Naive thymus-derived CD8-positive, alpha-beta T cell (primary cell): ENCODE results near the gene MEMO1. TPM values are rescaled to one million over a fixed set of nuclear protein-coding genes. Genes with fewer than 3 reads are reported as not detected.
A peak's percentile ranks its signal among the peaks of the same experiment; 100 is the strongest.

Experiments used
- ATAC-seq, 2 donors: fragments of 150-1000 bp; cut with Tn5 transposase in 1 of 2; sonication (Bioruptor Pico), chemical (Tn5 transposase) in 1 of 2; 1 replicate in 1 of 2; 2 replicates in 1 of 2; pipeline ENCODE4 v1.10.0; 2021; ENCODE audit warnings: mild to moderate bottlenecking in 2 of 2, moderate library complexity in 2 of 2
- POLR2A ChIA-PET: fragments of 350-600 bp; sonication (Branson Sonifier 250); formaldehyde crosslinking; loops from one replicate; lab custom pipeline; 2021; ENCODE audit warnings: antibody characterized with exemption; lab: Charles Lee
- DNase-seq, 10 donors: peaks; one replicate each; pipeline versions ENCODE4 v3.0.0 to v3.0.0-alpha.2; 2020 to 2022
- H3K27ac Mint-ChIP-seq, 10 donors: one replicate each; pipeline ENCODE4 v1.8.0; 2020 to 2022; ENCODE audit warnings: mild to moderate bottlenecking in 10 of 10, mixed read lengths in 10 of 10, moderate library complexity in 4 of 10, inconsistent platforms in 1 of 10
- H3K27me3 Mint-ChIP-seq, 5 donors: one replicate each; pipeline ENCODE4 v1.8.0; 2021 to 2022; ENCODE audit warnings: mixed read lengths in 5 of 5
- H3K36me3 Mint-ChIP-seq, 3 donors: one replicate each; pipeline ENCODE4 v1.8.0; 2020 to 2022; ENCODE audit warnings: mixed read lengths in 3 of 3, mild to moderate bottlenecking in 2 of 3, inconsistent platforms in 1 of 3
- H3K4me1 Mint-ChIP-seq, 4 donors: one replicate each; pipeline ENCODE4 v1.8.0; 2021 to 2022; ENCODE audit warnings: mixed read lengths in 4 of 4
- H3K4me3 Mint-ChIP-seq, 10 donors: one replicate each; pipeline ENCODE4 v1.8.0; 2020 to 2022; ENCODE audit warnings: mild to moderate bottlenecking in 10 of 10, mixed read lengths in 10 of 10, moderate library complexity in 6 of 10, inconsistent platforms in 1 of 10
- H3K9me3 Mint-ChIP-seq, 9 donors: one replicate each; pipeline ENCODE4 v1.8.0; 2020 to 2022; ENCODE audit warnings: mixed read lengths in 9 of 9, mild to moderate bottlenecking in 3 of 9, inconsistent platforms in 1 of 9, moderate library complexity in 1 of 9
- polyA plus RNA-seq, 3 donors: library from polyadenylated mRNA; unstranded; fragments of 300-500 nt; fragmentation: Illumina TruSeq; gene quantifications; one replicate each; pipeline ENCODE4 v1.2.3, GENCODE V29; 2021
- total RNA-seq, 8 experiments: library from RNA in 2 of 8; stranded (reverse) in 2 of 8; gene quantifications; one replicate each; pipeline ENCODE4 v1.2.3 and lab custom pipeline; 2021 to 2026

Gene MEMO1
- total and polyA plus RNA-seq, 5 experiments from 2014 or later, result 23.7 to 35.8 (median 26.2) TPM

GRCh38 chr2:31996571-31997150 lies 14.1 kb downstream of the MEMO1 start:
- H3K4me1 Mint-ChIP-seq, result peaks cover 29 to 67% (median 65%) of the 10 kb centered on the region in 4 donors

DNA sequence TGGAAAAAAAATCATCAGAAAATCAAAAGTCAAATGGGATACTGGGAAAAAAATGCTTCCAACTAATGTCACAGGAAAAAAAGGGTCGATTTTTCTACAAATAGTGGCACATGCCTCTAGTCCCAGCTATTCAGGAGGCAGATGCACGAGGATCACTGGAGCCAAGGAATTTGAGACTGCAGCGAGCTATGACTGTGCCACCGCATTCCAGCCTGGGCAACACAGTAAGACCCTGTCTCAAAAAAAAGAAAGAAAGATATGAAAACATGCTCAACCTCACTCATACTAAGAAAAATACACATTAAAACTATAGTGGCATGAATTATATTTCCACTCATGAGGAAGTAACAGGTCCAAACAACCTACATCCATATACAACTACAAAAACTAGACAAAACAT lies 17.9 kb downstream of the MEMO1 start:
- Mint-ChIP-seq H3K27me3 (no peaks in the 10 kb centered on the region), H3K27ac (peak overlapping the region in 8 of 10 donors; percentile 1 to 53 (median 33)), H3K4me3 (no peak overlapping the region), H3K4me1 (peaks cover 23 to 62% (median 52%) of the 10 kb centered on the region in 4 donors), H3K9me3 (peaks cover 0 to 1% (median 0%) of the 10 kb centered on the region in 9 donors), H3K36me3 (peaks cover 0 to 9% (median 4%) of the 10 kb centered on the region in 3 donors)
- DNase-seq, result no peak
- ATAC-seq, result no peak
- POLR2A ChIA-PET, result no interaction called here

More at GRCh38 chr2:31996571-31997150, 14.1 kb downstream of the MEMO1 start:
- ATAC-seq (no peak), DNase-seq (no peak)
- Mint-ChIP-seq H3K36me3 (peaks cover 0 to 6% (median 0%) of the 10 kb centered on the region in 3 donors), H3K27ac (peak overlapping the region in 5 of 10 donors; percentile 16 to 61 (median 32)), H3K27me3 (no peaks in the 10 kb centered on the region), H3K4me3 (peak overlapping the region in 4 of 10 donors; percentile 0 to 49 (median 28)), H3K9me3 (no peaks in the 10 kb centered on the region)
- POLR2A ChIA-PET, result interaction anchor here (2.3 kb wide), 1 partner anchor 12 kb away, joined by 6 read pairs; no protein-coding TSS in a partner anchor

GRCh38 chr2:31992025-31992579 lies 18.7 kb downstream of the MEMO1 start:
- POLR2A ChIA-PET, result no interaction called here
- H3K27ac Mint-ChIP-seq, result peak overlapping the region in 1 of 10 donors; percentile 40
- no peaks in the 10 kb centered on the region for H3K27me3 Mint-ChIP-seq
- ATAC-seq, result no peak
- peaks cover 22 to 60% (median 48%) of the 10 kb centered on the region in 4 donors for H3K4me1 Mint-ChIP-seq
- H3K4me3 Mint-ChIP-seq, result no peak overlapping the region
- H3K36me3 Mint-ChIP-seq, result peaks cover 0 to 12% (median 4%) of the 10 kb centered on the region in 3 donors
- no peak for DNase-seq
- H3K9me3 Mint-ChIP-seq, result peaks cover 0 to 1% (median 0%) of the 10 kb centered on the region in 9 donors

DNA sequence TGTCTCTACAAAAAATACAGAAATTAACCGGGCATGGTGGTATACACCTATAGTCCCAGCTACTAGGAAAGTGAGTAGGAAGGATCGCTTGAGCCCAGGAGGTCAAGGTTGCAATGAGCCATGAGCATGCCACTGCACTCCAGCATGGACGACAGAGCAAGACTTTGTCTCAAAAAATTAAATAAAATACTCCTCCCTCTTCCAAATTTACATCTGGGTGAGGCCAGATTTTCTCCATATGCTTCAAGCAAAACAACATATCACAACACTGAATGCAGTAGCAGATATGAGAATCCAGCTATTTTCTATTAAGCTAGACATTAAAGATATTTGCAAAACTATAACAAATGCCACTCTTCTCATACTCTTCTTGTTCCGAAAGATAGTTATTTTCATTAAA lies 20.9 kb downstream of the MEMO1 start:
- no peak for ATAC-seq
- DNase-seq, result no peak
- no peaks in the 10 kb centered on the region for H3K27me3 Mint-ChIP-seq
- H3K9me3 Mint-ChIP-seq, result peaks cover 0 to 1% (median 0%) of the 10 kb centered on the region in 9 donors
- H3K27ac Mint-ChIP-seq, result no peak overlapping the region
- peaks cover 0 to 13% (median 4%) of the 10 kb centered on the region in 3 donors for H3K36me3 Mint-ChIP-seq
- peaks cover 18 to 51% (median 38%) of the 10 kb centered on the region in 4 donors for H3K4me1 Mint-ChIP-seq
- POLR2A ChIA-PET, result no interaction called here
- no peak overlapping the region for H3K4me3 Mint-ChIP-seq

GRCh38 chr2:31987454-31988220 lies 23.2 kb downstream of the MEMO1 start:
- Mint-ChIP-seq H3K27ac (peak overlapping the region in 5 of 10 donors; percentile 10 to 87 (median 57)), H3K4me1 (peaks cover 15 to 41% (median 34%) of the 10 kb centered on the region in 4 donors)
- no peak for ATAC-seq

DNA sequence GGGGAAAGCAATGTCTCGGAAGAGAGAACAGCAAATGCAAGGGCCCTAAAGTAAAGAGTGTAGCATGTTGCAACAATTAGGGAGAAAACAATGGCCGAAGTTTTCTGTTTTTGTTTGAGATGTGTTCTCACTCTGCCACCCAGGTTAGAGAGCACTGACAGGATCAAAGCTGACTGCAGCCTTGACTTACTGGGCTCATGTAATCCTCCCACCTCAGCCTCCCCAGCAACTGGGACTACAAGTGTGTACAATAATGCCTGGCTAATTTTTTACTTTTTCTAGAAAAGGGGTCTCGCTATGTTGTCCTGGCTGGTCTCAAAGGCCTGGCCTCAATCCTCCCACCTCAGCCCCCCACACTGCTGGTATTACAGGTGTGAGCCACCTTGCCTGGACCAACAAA lies 23.9 kb downstream of the MEMO1 start:
- POLR2A ChIA-PET, result no interaction called here
- no peak overlapping the region for H3K4me3 Mint-ChIP-seq
- H3K4me1 Mint-ChIP-seq, result peaks cover 12 to 38% (median 31%) of the 10 kb centered on the region in 4 donors
- no peaks in the 10 kb centered on the region for H3K27me3 Mint-ChIP-seq
- DNase-seq, result no peak
- no peak for ATAC-seq
- H3K36me3 Mint-ChIP-seq, result peaks cover 0 to 21% (median 6%) of the 10 kb centered on the region in 3 donors
- peaks cover 0 to 1% (median 0%) of the 10 kb centered on the region in 9 donors for H3K9me3 Mint-ChIP-seq
- peak overlapping the region in 7 of 10 donors; percentile 29 to 74 (median 61) for H3K27ac Mint-ChIP-seq

More at GRCh38 chr2:31987454-31988220, 23.2 kb downstream of the MEMO1 start:
- H3K4me3 Mint-ChIP-seq, result no peak overlapping the region
- no peaks in the 10 kb centered on the region for H3K27me3 Mint-ChIP-seq
- H3K9me3 Mint-ChIP-seq, result peaks cover 0 to 1% (median 0%) of the 10 kb centered on the region in 9 donors
- H3K36me3 Mint-ChIP-seq, result peaks cover 0 to 24% (median 5%) of the 10 kb centered on the region in 3 donors
- DNase-seq, result no peak
- POLR2A ChIA-PET, result no interaction called here

DNA sequence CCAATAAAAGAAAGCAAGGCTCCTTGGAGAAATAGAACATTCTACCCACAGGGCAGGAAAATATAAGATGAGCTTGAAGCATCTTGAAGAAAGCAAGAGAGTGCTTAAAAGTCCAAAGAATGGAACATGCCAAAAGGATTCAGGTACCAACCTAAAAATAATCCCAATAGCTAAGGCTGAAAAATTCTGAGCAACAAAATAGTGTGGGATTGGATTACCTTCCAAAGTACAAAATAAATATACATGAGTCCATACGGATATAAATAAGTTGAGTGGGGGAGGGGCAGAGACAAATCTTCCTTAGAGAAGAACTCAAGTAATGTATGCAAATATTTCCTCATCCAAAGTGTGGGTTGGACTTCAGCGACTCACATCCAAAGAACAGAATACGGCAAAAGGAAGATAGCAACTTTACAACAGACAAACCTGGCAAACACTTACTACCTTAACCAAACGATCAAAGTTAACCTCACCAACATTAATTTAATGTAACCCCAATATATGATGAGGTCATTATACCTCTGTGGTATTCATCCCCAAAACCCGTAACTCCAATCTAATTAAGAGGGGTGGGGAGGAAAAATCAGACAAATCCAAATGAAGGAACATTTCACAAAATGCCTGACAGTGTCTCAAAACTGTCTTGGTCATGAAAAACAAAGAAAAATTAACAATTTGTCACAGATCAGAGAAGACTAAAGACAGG lies 26.9 kb downstream of the MEMO1 start:
- H3K27me3 Mint-ChIP-seq, result no peaks in the 10 kb centered on the region
- peaks cover 19 to 47% (median 40%) of the 10 kb centered on the region in 4 donors for H3K4me1 Mint-ChIP-seq
- no peak for ATAC-seq
- peaks cover 0 to 18% (median 2%) of the 10 kb centered on the region in 3 donors for H3K36me3 Mint-ChIP-seq
- H3K4me3 Mint-ChIP-seq, result no peak overlapping the region
- no peak for DNase-seq
- H3K9me3 Mint-ChIP-seq, result no peaks in the 10 kb centered on the region
- POLR2A ChIA-PET, result no interaction called here
- peak overlapping the region in 2 of 10 donors; percentile 51 to 83 for H3K27ac Mint-ChIP-seq

GRCh38 chr2:31980674-31981356 lies 30.0 kb downstream of the MEMO1 start:
- peak overlapping the region; percentile 1 to 83 (median 73) for H3K27ac Mint-ChIP-seq
- POLR2A ChIA-PET, result no interaction called here
- H3K27me3 Mint-ChIP-seq, result no peaks in the 10 kb centered on the region
- ATAC-seq (peak; percentile 91 to 96), DNase-seq (peak in 4 of 10 donors; percentile 4 to 41 (median 26))
- peaks cover 18 to 42% (median 36%) of the 10 kb centered on the region in 4 donors for H3K4me1 Mint-ChIP-seq
- H3K36me3 Mint-ChIP-seq, result peaks cover 0 to 17% (median 2%) of the 10 kb centered on the region in 3 donors
- H3K4me3 Mint-ChIP-seq, result peak overlapping the region in 8 of 10 donors; percentile 3 to 56 (median 30)
- no peaks in the 10 kb centered on the region for H3K9me3 Mint-ChIP-seq

DNA sequence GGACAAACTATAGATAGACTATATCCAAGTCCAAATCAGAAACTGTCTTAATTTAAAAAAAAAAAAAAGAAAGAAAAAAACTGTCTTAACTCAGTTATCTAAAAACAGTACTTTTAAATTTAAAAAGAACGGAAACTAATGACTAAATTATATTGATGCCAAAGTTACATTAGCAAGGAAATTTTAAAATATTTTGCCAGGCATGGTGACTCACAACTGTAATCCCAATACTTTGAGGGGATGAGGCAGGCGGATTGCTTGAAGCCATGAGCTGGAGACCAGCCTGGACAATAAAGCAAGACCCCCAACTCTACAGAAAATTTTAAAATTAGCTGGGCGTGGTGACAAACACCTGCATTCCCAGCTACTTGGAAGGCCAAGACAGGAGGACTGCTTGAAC lies 30.9 kb downstream of the MEMO1 start:
- Mint-ChIP-seq H3K9me3 (no peaks in the 10 kb centered on the region), H3K4me1 (peaks cover 18 to 44% (median 39%) of the 10 kb centered on the region in 4 donors), H3K27ac (no peak overlapping the region), H3K27me3 (no peaks in the 10 kb centered on the region), H3K36me3 (peaks cover 0 to 14% (median 2%) of the 10 kb centered on the region in 3 donors), H3K4me3 (no peak overlapping the region)
- POLR2A ChIA-PET, result no interaction called here
- DNase-seq (no peak), ATAC-seq (no peak)

DNA sequence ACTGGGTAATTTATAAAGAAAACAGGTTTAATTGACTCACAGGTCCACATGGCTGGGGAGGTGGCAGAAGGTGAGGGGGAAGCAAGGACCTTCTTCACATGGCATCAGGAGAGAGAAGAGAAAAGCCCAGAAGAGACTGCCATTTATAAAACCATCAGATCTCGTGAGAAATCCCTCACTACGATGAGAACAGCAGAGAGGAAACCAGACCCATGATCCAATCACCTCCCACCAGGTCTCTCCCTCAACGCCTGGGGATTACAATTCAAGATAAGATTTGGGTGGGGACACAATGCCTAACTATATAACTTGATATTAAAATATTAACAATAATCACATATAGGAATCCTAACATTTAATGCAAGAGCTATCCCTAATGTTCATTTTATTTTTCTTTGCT lies 31.8 kb downstream of the MEMO1 start:
- Mint-ChIP-seq H3K36me3 (peaks cover 0 to 7% (median 5%) of the 10 kb centered on the region in 3 donors), H3K27me3 (no peaks in the 10 kb centered on the region), H3K9me3 (no peaks in the 10 kb centered on the region), H3K4me1 (peaks cover 18 to 52% (median 43%) of the 10 kb centered on the region in 4 donors), H3K4me3 (peak overlapping the region in 1 of 10 donors; percentile 45), H3K27ac (peak overlapping the region in 3 of 10 donors; percentile 7 to 66 (median 9))
- ATAC-seq (no peak), DNase-seq (no peak)
- POLR2A ChIA-PET, result no interaction called here

DNA sequence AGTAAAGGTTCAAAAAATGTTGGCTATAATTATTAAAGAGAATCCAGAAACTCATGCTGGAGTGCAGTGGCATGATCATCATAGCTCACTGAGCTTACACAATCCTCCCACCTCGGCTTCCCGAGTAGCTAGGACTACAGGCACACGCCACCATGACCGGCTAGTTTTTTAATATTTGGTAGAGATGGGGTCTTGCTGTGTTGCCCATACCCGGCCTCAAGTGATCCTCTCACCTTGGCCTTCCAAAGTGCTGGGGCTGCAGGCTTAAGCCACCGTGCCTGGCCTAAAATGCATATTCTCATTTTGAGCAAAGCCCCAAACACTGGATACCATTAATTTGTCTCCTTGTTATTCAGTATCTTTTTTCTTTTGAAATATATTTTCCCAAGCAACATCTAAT lies 32.4 kb downstream of the MEMO1 start:
- Mint-ChIP-seq H3K36me3 (peaks cover 0 to 5% (median 3%) of the 10 kb centered on the region in 3 donors), H3K9me3 (no peaks in the 10 kb centered on the region), H3K27ac (peak overlapping the region in 1 of 10 donors; percentile 7), H3K4me3 (no peak overlapping the region), H3K27me3 (no peaks in the 10 kb centered on the region), H3K4me1 (peaks cover 19 to 53% (median 44%) of the 10 kb centered on the region in 4 donors)
- DNase-seq (no peak), ATAC-seq (no peak)
- POLR2A ChIA-PET, result no interaction called here
